HL-60 (cell line): Measurements from ENCODE around the gene EXOC6B.

Experiments used
- DNase-seq, 2 experiments: peaks; one replicate each; pipeline ENCODE4 v3.0.0-alpha.2; 2010 to 2020; ENCODE audit warnings: low read depth in 1 of 2, low spot score in 1 of 2
- H3K27ac ChIP-seq: fragments of 250-450 bp; sonication (Bioruptor Pico); replicated peaks from 2 replicates; pipeline ENCODE4 v1.5.1; 2020; ENCODE audit warnings: mild to moderate bottlenecking, moderate library complexity
- H3K27me3 ChIP-seq: fragments of 250-450 bp; sonication (Bioruptor Pico); 2 replicates; pipeline ENCODE4 v1.5.1; 2021; ENCODE audit warnings: mild to moderate bottlenecking, moderate library complexity; ENCODE audit not compliant: insufficient read depth, poor library complexity, severe bottlenecking
- H3K4me3 ChIP-seq: replicated peaks from 2 replicates; pipeline ENCODE4 v1.5.1; 2011; ENCODE audit warnings: mild to moderate bottlenecking, control low read depth, low read length; ENCODE audit not compliant: insufficient read depth
- GABPA ChIP-seq: IDR thresholded peaks from 2 replicates; pipeline ENCODE4 v1.6.1; 2012; ENCODE audit warnings: low read depth
- POLR2AphosphoS5 ChIP-seq: IDR thresholded peaks from 2 replicates; pipeline ENCODE4 v1.6.1; 2012; ENCODE audit warnings: low read depth
- SPI1 ChIP-seq: IDR thresholded peaks from 2 replicates; pipeline ENCODE4 v1.6.1; 2012; ENCODE audit warnings: low read depth, mild to moderate bottlenecking, borderline replicate concordance
- TF ChIP-seq, protein P1 (sequence below): IDR thresholded peaks from one replicate; pipeline ENCODE4 v1.5.1; 2011; ENCODE audit warnings: low read length, control low read depth, inconsistent platforms; ENCODE audit not compliant: insufficient read depth
- TF ChIP-seq, protein P2 (sequence below): IDR thresholded peaks from 2 replicates; pipeline ENCODE4 v1.6.1; 2012; ENCODE audit warnings: low read depth; ENCODE audit not compliant: insufficient replicate concordance

The EXOC6B gene

DNA sequence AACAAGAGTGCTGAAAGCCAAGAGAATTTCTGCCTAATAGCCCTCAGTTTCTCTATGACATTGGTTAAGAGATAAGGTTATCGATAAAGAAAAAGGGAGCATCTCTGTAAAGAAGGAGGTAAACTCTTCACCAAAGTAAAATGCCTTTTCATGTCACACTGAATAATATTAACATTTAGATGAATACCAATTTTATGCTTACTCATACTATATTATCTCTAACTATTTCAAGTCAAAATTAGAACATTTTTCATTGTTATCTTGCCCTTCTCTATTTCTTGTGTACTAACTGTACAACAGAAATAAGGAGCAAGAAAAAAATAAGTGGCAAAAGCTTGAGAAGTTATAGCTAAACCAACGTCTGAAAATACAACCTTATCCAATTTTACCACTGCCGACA is 127.5 kb downstream of the EXOC6B start:
- no peak overlapping the region for H3K4me3 ChIP-seq
- no peaks in the 10 kb centered on the region for H3K27me3 ChIP-seq
- H3K27ac ChIP-seq, result no peak overlapping the region
- no peak for TF ChIP-seq GABPA
- TF ChIP-seq, protein P1, sequence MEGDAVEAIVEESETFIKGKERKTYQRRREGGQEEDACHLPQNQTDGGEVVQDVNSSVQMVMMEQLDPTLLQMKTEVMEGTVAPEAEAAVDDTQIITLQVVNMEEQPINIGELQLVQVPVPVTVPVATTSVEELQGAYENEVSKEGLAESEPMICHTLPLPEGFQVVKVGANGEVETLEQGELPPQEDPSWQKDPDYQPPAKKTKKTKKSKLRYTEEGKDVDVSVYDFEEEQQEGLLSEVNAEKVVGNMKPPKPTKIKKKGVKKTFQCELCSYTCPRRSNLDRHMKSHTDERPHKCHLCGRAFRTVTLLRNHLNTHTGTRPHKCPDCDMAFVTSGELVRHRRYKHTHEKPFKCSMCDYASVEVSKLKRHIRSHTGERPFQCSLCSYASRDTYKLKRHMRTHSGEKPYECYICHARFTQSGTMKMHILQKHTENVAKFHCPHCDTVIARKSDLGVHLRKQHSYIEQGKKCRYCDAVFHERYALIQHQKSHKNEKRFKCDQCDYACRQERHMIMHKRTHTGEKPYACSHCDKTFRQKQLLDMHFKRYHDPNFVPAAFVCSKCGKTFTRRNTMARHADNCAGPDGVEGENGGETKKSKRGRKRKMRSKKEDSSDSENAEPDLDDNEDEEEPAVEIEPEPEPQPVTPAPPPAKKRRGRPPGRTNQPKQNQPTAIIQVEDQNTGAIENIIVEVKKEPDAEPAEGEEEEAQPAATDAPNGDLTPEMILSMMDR, result no peak
- TF ChIP-seq, protein P2, sequence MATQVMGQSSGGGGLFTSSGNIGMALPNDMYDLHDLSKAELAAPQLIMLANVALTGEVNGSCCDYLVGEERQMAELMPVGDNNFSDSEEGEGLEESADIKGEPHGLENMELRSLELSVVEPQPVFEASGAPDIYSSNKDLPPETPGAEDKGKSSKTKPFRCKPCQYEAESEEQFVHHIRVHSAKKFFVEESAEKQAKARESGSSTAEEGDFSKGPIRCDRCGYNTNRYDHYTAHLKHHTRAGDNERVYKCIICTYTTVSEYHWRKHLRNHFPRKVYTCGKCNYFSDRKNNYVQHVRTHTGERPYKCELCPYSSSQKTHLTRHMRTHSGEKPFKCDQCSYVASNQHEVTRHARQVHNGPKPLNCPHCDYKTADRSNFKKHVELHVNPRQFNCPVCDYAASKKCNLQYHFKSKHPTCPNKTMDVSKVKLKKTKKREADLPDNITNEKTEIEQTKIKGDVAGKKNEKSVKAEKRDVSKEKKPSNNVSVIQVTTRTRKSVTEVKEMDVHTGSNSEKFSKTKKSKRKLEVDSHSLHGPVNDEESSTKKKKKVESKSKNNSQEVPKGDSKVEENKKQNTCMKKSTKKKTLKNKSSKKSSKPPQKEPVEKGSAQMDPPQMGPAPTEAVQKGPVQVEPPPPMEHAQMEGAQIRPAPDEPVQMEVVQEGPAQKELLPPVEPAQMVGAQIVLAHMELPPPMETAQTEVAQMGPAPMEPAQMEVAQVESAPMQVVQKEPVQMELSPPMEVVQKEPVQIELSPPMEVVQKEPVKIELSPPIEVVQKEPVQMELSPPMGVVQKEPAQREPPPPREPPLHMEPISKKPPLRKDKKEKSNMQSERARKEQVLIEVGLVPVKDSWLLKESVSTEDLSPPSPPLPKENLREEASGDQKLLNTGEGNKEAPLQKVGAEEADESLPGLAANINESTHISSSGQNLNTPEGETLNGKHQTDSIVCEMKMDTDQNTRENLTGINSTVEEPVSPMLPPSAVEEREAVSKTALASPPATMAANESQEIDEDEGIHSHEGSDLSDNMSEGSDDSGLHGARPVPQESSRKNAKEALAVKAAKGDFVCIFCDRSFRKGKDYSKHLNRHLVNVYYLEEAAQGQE, result no peak
- TF ChIP-seq SPI1, result no peak
- TF ChIP-seq POLR2AphosphoS5, result no peak
- no peak for DNase-seq

DNA sequence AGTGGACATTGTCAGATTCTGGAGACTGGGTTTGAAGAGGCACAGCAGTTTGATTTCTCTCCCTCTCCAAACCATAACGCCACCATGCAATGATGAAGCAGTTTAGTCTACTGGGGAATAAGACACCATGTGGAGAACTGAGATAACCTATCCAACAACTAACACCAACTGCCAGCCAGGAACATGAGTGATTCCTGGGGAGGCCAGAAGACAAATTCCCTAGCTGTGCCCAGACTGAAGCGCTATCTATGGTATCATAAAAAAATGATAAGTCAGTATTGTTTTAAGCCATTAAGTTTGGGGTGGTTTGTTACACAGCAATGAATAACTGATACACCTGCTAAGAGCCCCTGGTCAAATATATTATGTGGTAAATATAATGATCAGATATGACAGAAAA is 129.3 kb downstream of the EXOC6B start:
- DNase-seq, result no peak
- TF ChIP-seq, protein P1, result no peak
- Histone ChIP-seq H3K27ac (no peak overlapping the region), H3K4me3 (no peak overlapping the region), H3K27me3 (no peaks in the 10 kb centered on the region)

DNA sequence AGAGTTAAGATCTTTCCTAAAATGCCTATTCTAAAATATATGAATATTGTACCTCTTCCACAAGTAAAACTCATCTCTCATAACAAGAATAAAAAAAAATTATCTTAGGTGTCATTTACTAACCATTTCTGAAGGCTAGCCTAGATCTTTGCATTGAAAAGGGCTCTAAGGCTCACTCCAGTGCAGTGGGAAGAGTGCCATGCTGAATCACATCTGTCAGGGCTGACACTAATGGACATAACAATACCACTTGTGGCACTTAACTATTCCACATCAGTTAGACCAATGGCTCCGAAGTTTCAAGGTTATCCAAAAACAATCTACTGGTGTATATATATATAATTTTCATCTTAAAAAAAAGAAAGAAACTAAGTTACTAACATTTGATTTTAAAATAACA is 130.2 kb downstream of the EXOC6B start:
- TF ChIP-seq POLR2AphosphoS5, result no peak
- no peak for TF ChIP-seq GABPA
- TF ChIP-seq, protein P2, result no peak
- TF ChIP-seq, protein P1, result no peak
- no peak for TF ChIP-seq SPI1

DNA sequence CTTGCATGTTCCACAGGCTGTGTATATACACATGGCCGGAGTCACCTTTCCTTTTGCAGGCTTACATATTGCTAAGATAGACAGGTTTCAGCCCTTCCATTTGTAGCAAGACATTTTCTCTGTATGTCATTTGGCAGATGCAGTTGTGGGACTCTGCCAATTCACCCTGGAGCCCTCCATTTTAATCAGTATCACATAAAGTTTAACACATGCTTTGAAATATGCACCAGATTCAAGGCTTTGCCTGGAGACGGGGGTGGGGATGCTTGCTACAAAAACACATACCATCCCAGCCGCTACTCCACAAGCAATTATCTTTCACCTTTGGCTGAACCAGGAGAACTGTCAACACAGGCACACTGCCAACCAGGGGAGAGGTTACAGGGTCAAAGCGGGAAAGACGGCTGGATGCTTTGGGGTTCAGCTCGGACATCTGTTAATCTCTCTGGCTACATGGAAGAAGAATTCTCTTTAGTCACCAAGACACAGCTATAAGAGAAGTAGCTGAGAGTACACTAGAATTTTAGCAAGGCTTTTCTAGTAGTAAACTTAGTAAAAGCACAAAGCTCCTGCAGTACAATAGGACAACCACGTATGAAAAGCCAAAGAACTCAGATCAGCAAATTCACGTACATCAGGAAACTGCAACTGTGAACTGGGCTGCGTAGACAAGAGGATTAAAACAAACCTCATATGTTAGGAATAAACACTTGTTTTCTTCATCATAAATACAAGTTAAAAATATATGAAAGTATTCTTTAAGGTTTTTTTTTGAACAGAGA is 130.9 kb downstream of the EXOC6B start:
- Histone ChIP-seq H3K27me3 (no peaks in the 10 kb centered on the region), H3K27ac (no peak overlapping the region), H3K4me3 (no peak overlapping the region)
- no peak for DNase-seq
- TF ChIP-seq POLR2AphosphoS5 (no peak), SPI1 (no peak), GABPA (no peak)
- TF ChIP-seq, protein P1, result no peak
- TF ChIP-seq, protein P2, result no peak

More for the DNA sequence above, 130.2 kb downstream of the EXOC6B start:
- H3K27me3 ChIP-seq, result no peaks in the 10 kb centered on the region
- H3K4me3 ChIP-seq, result no peak overlapping the region
- DNase-seq, result no peak
- no peak overlapping the region for H3K27ac ChIP-seq
